Activated naive CD4-positive, alpha-beta T cell (primary cell): ENCODE data around the gene TSPAN9.

Experiments used
- DNase-seq, 4 experiments: peaks; one replicate each; lab custom pipeline; 2025; lab: John Stamatoyannopoulos, UW

TSPAN9 gene

DNA sequence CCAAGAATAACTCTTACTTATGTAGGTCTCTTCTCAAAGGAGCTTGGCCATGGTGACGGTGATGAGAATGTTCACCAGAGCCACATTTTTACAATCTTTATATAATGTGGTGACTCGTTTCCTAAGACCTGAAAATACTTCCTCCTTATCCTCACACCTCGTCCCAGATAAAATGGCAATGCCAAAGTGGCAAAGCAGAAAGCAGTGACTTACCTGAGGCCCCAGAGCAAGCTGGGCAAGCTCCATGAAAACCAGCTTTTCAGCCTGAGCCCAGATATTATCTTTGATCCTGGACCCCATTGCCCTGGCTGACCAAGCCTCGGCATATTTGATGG, 240.3 kb downstream of the TSPAN9 start:
- DNase-seq, result no peak

DNA sequence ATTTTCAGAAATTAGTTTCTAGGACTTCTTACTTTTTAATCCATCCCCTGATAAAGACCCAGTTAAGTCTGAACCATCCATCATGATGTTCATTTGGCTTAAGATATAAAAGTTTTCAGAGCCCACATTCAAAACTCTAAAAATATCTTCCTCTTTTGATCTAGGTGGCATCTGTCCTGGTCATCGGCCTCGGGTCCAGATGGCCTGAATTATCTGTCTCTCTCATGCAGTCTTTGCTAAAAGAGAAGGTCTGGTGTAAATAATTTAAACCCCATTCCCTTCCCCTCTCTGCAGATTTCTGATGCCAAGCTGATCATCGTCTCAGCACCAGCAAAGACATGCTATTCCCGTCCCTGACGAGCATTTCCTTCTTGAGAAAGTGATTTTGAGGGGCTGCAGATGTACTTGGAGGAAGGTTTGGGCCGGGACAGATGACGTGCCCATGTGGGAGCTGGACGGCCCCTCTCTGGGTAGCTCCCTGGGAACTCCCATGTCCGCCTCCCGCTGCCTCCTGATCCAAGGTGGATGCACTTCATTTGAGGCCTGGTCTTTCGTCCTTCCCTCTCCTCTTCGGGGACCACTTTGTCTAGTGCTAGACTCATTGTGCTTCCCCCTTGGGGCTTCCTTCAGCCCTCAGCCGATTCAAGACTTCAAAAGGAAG, 240.8 kb downstream of the TSPAN9 start:
- DNase-seq, result no peak

DNA sequence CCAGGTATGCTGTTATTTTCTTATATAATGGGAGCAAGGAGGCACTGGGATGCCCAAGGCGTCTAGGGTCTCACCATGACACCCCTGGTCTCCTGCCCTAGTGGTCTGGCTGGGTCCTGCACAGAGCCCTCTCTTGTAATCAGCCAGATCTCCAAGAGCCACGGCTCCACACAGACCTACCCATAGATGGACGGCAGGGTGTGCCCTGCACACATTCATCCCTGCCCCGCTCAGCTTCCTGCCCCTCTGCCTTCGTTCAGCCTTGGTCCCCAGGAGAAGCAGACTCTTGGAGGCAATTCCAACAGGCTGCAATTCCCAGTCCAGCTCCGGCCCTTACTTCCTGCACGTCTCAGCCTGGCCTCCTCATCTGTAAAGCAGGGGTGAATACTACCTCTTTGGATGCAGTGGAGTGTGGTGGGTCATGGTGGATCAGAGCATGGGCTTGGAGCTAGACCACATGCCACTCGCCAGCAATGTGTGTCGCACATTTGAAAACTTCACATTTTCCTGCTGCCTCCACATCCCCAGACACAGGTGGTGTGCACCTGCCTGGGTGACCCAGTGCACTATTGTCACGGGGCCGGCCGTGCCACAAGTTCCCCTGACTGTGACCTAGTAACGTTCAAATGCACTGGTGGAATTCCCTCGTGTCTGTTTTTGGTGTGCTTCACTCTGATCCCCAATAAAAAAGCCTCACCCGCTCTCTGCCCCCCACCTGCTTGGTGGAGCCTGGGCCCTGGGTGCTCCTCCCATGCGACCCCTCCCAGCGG, 242.7 kb downstream of the TSPAN9 start:
- DNase-seq, result no peak

DNA sequence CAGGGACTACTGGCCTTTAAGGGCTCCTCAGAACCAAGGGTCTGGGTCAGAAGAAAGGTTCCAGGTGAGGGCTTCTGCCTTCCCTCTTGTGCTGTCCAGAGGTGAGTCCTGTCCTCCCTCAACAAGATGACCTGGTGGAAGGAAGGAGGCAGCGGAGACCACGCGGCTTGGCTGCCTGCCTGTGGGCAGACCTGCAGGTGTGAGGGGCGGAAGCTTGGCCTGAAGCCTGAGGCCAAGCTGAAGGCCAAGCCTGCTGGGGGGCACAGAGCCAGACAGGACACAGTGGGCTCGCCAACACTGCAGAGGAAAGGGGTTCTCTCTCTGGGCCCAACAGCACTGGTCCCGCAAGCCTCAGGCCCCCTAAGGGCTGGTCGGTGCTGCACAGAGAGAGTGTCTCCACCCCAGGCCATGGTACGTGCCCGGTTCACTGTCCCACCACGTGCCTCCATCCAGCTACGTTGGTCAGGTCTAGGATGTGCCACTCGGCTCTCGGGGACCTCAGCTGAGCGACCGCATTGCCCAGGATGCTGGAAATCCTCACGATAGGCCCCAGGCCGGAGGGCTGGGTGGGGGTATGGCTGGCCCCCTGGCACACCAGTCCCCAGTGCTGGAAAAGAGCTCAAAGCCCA, 243.8 kb downstream of the TSPAN9 start:
- DNase-seq, result no peak

DNA sequence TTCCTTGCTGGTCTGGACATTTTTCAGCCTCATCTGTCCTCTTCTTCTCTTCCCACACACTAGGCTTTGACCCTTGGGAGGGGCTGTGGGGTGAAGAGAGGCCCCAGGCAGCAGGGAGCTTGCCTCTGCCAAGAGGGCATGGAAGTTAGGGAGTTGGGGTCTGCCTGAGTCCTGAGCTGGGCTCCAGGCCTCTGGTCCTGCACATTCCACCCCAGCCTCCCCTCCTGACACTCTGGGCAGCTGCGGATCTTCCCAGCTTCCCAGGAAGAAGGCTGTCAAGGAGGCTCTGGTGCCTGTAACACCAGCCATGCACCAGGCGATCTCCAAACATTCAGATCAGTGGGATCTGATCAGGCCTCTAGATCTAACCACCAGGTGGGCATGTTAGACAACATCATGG, 244.7 kb downstream of the TSPAN9 start:
- no peak for DNase-seq

DNA sequence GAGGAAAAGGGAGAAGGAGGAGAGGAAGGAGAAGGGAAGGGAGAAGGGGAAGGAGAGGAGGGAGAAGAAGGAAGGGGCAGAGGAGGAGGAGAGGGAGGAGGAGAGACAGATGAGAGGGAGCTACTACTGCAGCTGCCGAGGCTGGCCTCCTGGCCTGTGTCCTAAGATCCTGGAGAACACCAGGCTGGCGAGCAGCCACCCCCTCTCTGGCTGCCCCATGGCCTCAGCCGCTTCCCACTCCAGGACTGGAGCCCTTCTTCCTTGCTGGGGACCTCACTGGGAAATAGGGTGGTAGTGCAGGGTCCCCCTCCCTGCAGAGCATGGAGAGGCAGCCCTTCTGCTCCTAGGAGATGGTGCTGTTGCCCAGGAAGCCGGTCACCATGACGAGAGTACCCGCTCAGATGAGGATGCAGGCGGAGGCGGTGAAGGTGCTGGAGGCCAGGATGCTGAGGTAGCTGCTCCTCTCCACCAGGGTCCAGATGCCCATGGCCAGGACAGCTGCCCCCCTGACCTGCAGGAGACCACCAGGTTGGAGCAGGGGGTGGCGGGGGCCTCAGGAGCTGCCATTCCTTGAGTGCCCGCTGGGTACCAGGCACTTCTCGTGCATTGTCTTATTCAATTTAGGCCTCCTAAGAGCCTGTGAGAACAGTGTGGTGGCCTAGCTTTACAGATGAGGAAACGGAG, 246.0 kb downstream of the TSPAN9 start:
- no peak for DNase-seq

DNA sequence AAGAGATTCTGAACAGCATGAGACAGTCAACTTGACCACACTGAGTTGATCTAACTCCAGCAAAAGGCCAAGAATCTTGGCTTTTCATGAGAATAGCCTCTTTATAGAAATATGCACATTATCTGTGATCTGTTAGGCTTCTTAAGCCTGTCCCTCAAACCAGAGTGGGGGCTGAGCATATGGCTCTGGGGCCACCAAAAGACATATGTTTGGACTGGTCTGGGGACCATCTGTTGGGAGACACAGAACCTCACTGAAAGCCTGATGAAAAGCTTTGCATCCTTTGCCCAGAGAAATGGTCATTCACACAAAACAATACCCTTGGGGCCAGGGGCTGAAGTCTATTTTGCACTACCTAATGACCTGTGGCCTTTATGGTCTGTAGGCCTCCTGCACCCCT, 248.6 kb downstream of the TSPAN9 start:
- no peak for DNase-seq

DNA sequence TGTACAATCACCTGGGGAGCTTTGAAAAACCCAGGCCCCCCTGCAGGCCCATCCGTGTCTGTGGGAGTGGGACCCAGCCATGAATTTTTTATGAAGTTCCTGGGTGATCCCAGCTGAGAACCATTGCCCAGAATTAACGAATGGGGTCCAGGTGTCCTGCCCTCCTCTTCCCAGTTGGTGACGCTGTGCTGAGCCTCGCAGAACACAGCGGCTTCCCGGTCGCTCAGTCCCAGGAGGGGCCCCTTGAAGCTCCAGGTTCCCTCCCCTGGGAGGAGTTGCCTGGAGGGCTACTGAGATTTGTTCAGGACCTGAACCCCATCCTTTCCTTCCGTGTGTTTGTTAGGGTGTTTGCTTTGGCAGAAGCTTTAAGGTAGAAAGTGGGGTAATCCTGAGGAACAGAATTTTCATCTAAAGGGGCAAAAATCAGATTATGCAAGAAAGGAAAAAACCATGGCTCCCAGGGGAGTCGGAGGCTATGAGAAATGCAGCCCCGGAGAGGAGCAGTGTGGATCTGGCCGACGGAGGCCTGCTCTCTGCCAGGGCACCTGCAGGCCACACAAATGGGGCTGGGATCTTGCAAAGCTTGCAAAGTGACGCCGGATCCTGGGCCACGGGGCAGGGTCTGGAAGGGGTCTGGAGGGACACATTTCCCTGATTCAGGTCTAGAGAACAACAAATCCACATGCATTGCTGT, 249.1 kb downstream of the TSPAN9 start:
- DNase-seq, result no peak

DNA sequence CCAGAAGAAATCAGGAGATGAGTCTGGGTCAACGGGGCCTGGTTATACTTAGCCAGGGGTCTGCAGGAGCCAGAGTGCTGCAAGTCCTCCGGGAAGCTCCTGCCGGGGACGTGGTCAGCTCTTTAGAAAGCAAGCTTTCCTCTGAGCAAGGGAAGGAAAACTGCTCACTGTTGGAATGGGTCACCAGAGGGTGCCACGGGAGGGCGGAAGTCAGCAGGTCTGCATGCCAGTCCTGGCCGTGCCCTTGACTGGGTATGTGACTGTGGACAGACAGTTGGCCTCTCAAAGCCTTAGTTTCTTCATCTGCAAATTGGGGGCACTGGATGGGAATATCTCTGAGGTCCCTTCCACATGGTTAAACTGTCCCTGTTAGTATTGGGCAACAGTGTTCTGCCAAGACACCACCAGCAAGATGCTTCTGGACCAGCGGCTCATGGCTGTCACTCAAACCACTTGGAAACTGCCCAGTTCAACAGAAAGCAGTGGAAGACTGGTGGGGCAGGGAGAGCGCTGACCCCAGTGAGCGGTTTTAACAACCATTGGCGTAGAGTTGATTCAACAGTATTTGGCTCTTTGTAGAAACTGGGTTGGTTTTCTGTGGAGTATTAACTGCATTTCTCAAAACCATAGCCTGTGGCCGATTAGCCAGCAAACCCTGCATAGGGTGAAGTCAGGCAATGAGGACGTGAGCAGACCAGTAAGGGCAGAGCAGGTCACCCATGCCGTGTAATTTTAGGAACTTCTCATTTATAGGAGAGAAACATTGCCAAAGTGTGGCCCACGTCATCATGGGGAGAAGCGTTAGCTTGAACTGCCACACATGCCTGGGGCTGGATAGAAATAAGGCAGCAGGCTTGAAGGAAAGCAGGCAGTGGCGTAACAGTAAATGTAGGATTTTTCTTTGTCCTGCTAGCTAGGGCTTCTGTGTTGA, 249.9 kb downstream of the TSPAN9 start:
- DNase-seq, result no peak

DNA sequence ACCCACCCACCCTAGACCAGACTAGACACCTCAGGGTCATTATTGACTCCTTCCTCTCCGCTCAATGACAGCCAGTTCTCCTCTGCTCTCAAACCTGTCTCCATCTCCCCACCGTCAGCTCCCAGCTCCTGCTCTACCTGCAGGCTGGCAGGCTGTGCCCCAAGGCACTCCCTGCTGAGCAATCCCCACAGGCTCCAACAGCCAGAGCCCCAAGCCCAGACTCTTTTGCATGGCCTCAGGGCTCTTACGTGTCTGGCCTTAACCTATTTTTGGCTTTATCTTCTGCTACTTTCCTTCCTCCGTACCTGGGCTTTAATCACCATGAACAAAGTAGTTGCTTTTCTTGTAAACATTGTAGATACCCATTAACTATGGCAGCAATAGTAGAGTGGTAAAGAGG, 250.9 kb downstream of the TSPAN9 start:
- DNase-seq, result no peak

DNA sequence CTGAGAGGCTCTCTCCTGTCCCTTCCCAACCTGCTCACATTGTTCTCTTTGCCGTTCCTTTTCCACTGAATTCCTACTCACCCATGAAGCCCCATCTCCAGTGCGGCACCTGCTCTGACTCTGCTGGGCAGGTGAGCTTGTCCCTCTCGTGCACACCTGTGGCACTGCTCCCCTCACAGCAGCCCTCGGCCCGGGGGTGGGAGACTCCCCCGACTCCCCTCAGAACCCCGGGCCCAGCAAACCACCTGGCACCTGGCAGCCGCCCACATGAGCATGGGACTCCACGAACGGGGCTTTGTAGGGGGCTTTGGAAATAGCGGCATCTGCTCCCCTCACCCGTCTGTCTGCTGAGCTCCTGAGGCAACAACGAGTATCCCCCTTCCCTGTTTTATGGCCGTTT, 251.4 kb downstream of the TSPAN9 start:
- DNase-seq, result no peak

DNA sequence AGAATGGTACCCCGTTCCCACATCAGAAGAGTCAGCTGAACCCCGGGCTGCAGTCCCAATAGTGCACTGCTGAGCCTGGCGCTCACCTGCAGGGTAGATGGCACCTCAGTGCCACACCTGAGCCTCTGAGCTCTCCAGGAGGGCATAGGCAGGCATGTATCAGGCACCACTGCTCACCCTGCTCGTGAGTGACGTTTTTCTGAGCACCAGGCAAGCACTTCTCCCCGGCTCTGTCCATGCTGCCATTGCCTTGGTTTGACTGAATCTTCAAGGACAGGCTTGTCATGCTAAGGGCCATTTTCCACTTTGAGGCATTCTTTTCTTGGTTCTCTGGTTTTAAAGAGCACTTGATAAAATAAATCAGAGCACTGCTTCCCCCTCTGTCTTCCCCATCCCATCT, 252.2 kb downstream of the TSPAN9 start:
- no peak for DNase-seq

DNA sequence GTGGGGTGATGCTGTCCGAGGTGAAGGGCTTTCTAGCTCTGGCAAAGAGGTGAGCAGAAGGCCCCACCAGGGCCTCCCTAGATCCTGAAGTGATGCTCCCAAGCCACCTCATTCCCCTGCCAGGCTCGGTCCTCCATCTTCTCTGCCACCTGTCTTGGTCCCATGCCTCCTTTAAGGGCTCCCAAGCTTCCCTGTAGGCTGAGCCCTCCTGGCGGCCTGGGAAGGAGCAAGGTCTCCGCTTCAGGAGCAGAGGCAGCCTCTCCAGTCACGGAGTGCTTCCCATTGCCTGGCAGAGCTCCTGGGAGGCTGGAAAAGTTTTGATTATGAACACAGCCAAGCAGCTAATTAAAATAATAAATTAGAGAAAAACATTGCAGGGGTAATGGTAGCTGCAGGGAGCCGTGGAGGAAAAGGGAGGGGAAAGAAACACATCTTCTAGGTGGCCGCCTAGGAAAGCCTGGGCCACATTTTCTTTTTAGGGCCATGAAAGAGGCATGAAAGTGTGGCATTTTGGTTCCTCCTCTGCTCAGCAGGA, 253.9 kb downstream of the TSPAN9 start:
- no peak for DNase-seq

DNA sequence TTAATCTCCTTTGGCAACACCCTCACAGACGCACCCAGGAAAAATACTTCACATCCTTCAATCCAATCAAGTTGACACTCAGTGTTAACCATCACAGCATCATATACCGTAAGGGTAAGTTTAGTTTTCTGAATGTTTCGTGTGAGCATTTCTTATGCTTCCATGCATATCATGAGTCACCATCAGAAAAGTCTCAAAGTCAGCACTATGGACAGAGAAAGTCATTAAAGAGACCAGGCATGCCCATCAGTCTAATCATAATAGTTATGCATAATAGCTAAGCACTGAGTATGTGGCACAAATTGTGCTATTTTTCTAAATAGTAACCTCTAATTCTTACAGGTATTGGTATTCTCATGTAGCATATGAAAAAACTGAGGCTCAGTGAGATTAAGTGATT, 255.0 kb downstream of the TSPAN9 start:
- DNase-seq, result no peak

DNA sequence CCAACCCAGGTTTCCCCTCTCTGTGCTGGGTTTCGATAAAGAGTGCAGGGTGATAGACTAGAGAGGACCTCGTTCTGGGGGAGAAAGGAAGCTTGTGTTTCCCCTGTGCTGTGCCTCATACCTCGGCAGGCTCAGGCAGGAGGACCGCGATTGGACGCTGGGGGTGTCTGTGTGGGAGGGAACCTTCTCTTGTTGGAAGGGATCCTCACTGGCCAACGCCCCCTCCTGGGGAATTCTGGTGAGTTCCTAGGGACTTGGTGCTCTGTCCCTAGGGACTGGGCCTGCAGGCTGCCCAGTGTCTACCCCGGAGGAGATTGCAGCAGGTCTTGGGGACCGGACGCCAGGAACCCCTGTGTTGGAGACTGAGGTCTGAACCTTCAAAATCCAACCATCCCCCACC, 256.4 kb downstream of the TSPAN9 start:
- DNase-seq, result no peak

DNA sequence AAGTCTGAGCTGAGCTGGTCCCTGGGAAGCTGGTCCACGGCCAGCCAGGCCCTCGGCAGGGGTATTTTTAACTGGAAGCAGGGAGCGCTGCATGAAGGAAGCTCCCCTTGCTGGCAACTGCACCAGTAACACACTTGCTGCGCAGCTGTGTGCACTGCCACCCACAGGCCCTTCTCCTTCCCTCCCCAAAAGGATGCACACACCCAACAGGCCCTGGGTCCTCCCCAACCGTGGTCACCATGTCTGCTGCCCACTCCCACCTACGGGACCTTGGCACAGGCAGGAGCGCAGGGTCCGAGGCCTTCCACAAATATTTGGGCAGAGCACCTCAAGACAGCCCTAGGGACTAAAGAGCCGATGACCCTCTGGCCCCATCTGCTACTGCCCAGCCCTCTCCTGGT, 256.8 kb downstream of the TSPAN9 start:
- DNase-seq, result no peak

DNA sequence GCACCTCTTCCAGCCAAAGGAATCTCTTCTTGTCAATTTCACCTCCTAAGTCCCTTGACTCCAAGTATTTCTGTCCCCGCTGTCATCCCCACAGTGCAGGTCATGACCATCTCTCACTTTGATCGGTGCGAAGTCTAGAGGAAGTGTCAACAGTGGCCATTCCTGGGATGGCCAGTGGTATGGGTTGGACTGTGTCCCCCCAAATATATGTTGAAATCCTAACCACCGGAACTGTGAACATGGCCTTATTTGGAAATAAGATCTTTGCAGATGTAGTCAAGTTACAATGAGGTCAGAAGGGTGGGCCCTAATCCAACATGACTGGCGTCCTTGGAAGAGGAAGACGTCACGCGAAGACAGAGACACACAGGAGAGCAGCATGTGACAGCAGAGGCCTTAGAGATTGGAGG, 257.9 kb downstream of the TSPAN9 start:
- DNase-seq, result no peak
